ENCODE measurements around the gene C5AR1. TPM values are rescaled to one million over a fixed set of nuclear protein-coding genes. Genes with fewer than 3 reads are reported as not detected.
"Not testable (repeated sequence)": the region's sequence is repeated elsewhere in the genome, so short reads cannot be mapped to it uniquely, and the experiment has no call there.

C5AR1 gene
- polyA plus RNA-seq (ENCODE audit: insufficient read length in 3 of 3) = 1 to 10 TPM; 3.9 to 4.6 (median 4.0) TPM

DNA sequence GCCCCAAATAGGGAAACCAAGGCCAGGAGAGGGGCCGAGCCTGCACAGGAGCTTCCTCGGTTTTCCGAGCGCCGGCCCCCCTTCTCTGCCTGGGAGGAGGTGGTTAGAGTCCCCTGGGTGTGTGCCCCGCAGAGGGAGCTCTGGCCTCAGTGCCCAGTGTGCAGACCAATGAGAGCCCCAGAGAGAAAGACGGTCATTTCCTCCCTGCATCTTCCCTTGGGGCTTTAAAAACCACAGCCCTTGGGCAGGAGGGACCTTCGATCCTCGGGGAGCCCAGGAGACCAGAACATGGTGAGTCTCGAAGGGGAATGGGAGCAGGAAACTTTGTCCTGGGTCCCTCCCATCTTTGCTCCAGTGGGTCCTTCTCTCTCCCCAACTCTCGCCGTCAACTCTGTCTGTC lies at the start of gene C5AR1:
TSS of gene C5AR1 (plus strand) at position 254 of the 400 bp plus-strand sequence. CDS start at position 289, 35 bp downstream.
- no peak for DNase-seq (ENCODE audit: low read depth in 3 of 3, low spot score in 2 of 3)

GRCh38 chr19:47260476-47260875 lies 49.2 kb upstream of the C5AR1 start:
- no peak for DNase-seq (ENCODE audit: low read depth in 3 of 3, low spot score in 2 of 3)

GRCh38 chr19:47261946-47262793 lies 47.5 kb upstream of the C5AR1 start:
- not testable (repeated sequence) for DNase-seq (ENCODE audit: low read depth in 3 of 3, low spot score in 2 of 3)

DNA sequence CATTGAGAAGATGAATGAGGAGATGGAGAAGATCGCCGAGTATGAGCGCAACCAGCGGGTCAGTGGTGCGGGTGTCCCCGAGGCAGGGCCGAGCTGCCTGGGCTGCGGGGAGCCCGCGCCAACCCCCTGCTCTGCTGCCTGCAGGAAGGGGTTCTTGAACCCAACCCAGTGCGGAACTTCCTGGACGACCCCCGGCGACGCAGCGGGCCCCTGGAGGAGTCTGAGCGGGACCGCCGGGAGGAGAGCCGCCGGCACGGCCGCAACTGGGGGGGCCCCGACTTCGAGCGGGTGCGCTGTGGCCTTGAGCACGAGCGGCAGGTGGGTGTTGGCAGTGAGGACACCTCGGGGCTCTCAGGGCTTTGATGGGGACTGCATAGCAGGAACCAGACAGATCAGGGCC lies 45.0 kb upstream of the C5AR1 start:
- DNase-seq (ENCODE audit: low read depth in 3 of 3, low spot score in 2 of 3) = no peak

GRCh38 chr19:47266401-47266941 lies 43.2 kb upstream of the C5AR1 start:
- no peak for DNase-seq (ENCODE audit: low read depth in 3 of 3, low spot score in 2 of 3)

GRCh38 chr19:47267350-47267759 lies 42.3 kb upstream of the C5AR1 start:
- DNase-seq (ENCODE audit: low read depth in 3 of 3, low spot score in 2 of 3) = no peak

DNA sequence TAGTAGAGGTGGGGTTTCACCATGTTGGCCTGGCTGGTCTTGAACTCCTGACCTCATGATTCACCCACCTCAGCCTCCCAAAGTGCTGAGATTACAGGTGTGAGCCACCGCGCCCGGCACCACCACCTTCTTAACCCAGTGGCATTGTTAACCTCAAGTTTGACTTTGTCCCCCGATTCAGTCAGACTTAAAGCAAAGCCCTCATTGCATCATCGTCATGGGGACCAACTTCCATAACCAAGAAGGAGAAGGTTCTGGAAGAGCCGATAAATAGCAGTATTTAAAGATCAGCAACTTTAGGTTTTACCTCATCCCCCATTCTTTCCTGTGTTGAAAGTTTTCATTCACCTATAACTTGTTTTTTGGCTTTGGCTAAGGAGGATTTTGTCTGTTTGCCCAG lies 41.6 kb upstream of the C5AR1 start:
- no peak for DNase-seq (ENCODE audit: low read depth in 3 of 3, low spot score in 2 of 3)

- no peak for DNase-seq (ENCODE audit: low read depth in 3 of 3, low spot score in 2 of 3)
These were observed 40.1 kb upstream of the C5AR1 start for GRCh38 chr19:47269596-47269995.

GRCh38 chr19:47270408-47270807 lies 39.3 kb upstream of the C5AR1 start:
- DNase-seq (ENCODE audit: low read depth in 3 of 3, low spot score in 2 of 3) = no peak

DNA sequence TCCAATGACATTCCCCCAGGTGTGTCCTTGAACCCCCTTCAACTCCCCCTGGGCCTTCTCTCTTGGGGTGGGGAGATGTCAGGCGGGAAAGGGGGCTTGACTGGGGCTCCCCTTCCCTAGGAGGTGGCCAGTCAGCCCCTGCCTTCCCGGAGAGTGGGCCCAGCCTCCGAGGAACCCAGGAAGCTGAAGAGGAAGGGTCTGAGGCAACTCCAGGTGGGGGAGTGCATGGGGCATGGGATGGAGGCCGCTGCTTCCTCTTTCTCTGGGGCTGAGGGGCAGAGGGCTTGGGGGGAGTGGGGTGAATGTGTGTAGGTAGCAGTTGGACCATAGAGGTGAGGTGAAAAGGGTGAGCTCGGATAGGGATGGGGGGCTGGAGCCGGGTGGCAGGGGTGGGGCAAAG lies 37.7 kb upstream of the C5AR1 start:
- DNase-seq (ENCODE audit: low read depth in 3 of 3, low spot score in 2 of 3) = no peak

DNA sequence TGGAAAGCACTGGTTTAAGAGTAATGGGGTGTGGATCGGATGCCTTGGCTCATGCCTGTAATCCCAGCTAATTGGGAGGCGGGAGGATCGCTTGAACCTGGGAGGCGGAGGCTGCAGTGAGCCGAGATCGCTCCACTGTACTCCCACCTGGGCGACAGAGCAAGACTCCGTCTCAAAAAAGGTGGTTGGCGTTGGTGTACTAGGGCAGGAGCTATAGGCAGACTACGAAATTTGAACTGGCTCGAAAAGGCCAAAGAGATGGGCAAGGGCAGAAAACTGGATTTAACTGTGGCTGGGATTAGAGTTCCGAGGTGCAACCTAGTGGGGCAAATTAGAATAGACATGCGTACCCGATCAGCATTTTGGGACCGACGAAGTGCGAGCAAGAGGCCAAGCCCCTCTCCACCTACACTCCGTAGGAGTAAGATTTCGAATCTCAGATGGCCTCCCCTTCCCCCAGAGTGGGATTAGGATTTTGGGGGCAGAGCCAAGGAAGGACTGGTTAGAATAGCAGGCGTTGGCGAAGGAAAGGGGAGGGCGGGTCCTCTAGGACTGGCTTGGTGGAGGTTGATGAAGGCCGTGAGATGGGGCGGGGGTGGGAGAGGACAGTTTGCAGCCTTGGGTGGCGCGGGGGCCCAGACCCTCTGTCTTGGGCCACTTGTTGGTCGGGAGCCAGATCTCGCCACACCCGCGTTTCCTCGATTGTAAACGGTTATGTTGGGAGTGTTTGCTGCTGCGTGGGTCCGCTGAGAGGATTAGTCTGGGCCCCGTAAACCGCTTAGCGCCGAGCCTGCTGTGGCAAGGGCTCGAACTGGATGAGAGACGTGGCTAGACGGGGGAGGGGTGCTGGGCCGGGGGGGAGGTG lies 37.0 kb upstream of the C5AR1 start:
- no peak for DNase-seq (ENCODE audit: low read depth in 3 of 3, low spot score in 2 of 3)

GRCh38 chr19:47273313-47274070 lies 36.2 kb upstream of the C5AR1 start:
- DNase-seq (ENCODE audit: low read depth in 3 of 3, low spot score in 2 of 3) = peak; percentile 76 to 85 (median 82)

GRCh38 chr19:47274071-47274890 lies 35.4 kb upstream of the C5AR1 start, which contains the start of gene INAFM1:
Gene INAFM1, plus strand, starts transcription at chr19:47274885. Its CDS starts 35 bp downstream, at chr19:47274920.
- DNase-seq (ENCODE audit: low read depth in 3 of 3, low spot score in 2 of 3) = peak; percentile 75 to 85 (median 85)

DNA sequence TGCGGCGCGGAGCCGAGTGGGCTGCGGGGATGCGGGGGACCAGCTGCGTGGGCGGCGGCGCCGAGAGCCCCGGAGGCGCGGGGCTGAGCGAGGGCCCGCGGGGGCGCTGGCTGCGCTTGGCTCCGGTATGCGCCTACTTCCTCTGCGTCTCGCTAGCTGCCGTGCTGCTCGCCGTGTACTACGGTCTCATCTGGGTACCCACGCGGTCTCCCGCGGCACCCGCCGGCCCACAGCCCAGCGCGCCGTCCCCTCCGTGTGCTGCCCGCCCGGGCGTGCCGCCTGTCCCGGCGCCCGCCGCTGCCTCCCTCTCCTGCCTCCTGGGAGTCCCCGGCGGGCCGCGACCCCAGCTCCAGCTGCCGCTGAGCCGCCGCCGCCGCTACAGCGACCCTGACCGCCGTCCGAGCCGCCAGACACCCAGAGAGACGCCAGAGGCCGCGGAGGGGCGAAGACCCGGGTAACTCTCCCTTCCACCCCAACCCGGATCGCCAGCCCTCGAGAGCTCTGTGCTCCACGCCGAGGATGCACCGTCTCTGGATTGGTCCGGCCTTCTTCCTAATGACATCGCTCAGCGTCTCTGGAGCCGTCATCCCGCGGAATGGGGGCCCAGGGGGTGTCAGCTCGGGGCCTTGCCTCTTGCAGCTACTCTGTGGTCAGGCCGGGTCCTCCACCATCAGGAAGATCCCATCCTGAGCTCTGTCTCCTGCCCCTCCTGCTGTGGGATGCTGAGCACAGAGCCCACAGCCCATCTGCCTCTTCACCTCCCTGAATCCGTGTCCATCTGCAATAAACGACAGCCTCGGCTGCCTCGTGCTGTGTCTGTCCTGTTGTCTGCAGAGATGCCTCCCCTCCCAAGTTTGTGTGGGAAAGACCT lies 34.5 kb upstream of the C5AR1 start:
- DNase-seq (ENCODE audit: low read depth in 3 of 3, low spot score in 2 of 3) = no peak

DNA sequence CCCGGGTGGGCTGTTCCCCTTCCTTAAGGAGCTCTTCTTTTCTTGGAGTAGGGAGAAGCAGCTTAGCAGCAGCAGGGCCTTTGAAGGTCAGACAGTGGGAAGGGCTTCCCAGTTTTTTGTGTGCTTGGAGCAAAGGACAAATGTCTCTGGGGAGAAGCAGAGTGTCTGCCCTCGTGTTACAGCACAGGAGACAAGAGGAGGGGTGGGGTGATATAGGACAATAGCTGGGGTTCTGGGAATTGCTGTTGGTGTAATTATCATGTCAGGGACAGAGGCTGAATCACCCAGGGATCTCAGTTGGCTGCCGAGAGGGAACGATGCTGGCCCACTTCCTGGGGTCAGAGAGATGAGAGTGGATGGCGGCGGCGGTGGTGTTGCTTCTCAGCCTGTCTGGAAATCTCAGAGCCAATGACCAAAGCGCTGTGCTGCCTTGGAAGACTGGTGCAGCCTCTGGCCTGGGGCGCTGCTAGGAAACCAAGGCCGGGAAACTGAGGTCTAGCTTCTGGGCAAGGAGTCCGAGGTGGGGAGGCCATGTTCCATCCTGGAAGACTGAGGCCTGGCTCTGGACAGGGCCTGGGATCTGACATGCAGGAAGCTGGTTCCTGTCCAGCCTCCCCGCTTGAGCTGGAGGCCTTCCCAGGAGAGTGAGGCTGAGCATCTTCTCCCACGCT lies 33.7 kb upstream of the C5AR1 start:
- DNase-seq (ENCODE audit: low read depth in 3 of 3, low spot score in 2 of 3) = no peak

DNA sequence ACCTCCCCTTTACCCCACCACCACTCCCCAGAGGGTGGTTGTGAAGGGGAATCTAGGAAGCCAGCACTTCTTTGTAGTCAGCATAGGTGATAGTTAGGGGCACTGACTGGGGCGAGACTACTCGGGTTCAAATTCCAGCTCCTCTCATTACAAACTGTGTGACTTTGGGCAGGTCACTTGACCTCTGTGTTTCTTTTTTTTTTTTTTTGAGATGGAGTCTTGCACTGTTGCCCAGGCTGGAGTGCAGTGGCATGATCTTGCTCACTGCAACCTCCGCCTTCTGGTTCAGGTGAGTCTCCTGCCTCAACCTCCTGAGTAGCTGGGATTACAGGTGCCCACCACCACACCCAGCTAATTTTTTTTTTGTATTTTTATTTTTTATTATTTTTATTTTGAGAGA lies 33.1 kb upstream of the C5AR1 start:
- DNase-seq (ENCODE audit: low read depth in 3 of 3, low spot score in 2 of 3) = not testable (repeated sequence)

- DNase-seq (ENCODE audit: low read depth in 3 of 3, low spot score in 2 of 3) = no peak
These were observed 29.4 kb upstream of the C5AR1 start for GRCh38 chr19:47280183-47280797.
